ENCODE measurements around the gene DNM2.
"Not testable (repeated sequence)": the region's sequence is repeated elsewhere in the genome, so short reads cannot be mapped to it uniquely, and the experiment has no call there.

DNM2 gene

GRCh38 chr19:10717356-10718204 is at the start of gene DNM2:
TSS of gene DNM2 (plus strand) at chr19:10718079. CDS start at chr19:10718243, 164 bp downstream.
- peak; percentile 100 for DNase-seq

DNA sequence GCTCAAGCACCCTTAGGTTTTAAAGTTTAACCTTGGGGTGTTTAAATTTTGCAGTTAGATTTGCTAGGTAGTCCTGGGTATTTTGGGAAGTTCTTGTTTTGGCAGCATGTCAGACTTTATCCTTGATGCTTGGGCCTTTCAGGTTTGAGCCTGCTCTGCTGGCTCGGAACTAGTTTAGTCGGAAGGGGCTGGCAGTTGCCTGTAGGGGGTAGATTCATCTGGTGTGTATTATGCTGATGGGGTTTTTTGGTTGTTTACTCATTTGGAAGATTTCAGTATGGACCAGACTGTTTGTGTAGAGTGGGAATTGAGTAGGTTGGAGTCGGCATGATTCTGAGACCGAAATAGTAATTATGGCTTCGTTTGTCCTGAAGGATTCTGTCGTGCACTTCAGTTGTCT is 48.6 kb upstream of the DNM2 start:
- no peak for DNase-seq

- DNase-seq, result no peak
These were observed 47.7 kb upstream of the DNM2 start for GRCh38 chr19:10670182-10670581.

- DNase-seq, result no peak
These were observed 46.7 kb upstream of the DNM2 start for GRCh38 chr19:10670876-10671804.

DNA sequence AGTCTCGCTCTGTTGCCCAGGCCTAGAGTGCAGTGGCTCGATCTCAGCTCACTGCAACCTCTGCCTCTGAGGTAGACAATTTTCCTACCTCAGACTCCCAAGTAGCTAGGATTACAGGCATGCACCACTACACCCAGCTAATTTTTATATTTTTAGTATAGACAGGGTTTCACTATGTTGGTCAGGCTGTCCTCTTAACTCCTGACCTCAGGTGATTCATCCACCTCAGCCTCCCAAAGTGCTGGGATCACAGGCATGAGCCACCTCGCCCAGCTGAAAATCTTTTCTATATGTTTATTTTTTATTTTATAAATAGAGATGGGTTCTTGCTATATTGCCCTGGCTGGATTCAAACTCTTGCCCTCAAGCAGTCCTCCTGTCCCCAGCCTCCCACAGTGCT is 46.0 kb upstream of the DNM2 start:
- DNase-seq, result not testable (repeated sequence)

DNA sequence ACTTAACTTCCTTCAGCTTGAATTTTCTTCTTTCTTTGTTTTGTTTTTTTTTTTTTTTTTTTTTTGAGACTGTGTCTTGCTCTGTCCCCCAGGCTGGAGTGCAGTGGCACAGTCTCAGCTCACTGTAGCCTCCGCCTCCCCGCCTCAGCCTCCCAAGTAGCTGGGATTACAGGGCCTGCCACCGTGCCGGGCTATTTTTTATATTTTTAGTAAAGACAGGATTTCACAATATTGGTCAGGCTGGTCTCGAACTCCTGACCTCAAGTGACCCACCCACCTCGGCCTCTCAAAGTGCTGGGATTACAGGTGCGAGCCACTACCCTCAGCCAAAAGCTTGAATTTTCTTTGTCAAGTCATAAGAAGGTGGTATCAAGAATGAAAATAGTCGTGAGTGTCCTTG is 42.7 kb upstream of the DNM2 start:
- DNase-seq, result not testable (repeated sequence)

- no peak for DNase-seq
These were observed 40.1 kb upstream of the DNM2 start for GRCh38 chr19:10677751-10678150.

DNA sequence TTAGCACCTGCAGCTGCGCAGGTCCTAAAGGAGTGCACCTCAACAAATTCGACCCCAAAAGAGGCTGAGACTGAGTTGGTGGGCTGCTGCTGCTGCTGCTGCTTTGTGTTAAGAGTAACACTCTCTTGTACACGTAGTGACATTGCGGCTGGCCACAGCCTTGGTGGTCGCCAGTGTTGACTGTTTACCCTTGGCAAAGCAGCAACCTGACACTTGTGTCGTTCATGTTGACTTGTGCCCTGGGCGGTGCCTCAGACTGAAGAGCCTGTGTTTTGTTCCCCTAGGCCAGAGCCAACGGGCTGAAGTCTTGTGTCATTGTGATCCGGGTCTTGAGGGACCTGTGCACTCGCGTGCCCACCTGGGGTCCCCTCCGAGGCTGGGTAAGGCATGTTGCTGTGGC is 39.1 kb upstream of the DNM2 start:
- no peak for DNase-seq

DNA sequence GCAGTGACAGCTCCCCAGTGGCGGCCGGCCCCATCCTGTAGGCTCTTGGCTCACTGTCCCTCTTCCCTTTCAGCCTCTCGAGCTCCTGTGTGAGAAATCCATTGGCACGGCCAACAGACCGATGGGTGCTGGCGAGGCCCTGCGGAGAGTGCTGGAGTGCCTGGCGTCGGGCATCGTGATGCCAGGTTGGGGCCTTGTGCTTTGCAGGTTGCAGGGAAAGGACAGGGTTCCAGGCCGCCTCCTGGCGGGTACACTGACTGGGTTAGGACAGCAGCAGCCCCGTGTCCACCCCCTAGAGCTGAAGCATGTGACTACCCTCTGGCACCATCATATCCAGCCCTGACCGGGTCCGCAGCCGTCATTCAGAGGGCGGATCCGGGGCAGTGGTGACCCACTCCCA is 38.1 kb upstream of the DNM2 start:
- no peak for DNase-seq

DNA sequence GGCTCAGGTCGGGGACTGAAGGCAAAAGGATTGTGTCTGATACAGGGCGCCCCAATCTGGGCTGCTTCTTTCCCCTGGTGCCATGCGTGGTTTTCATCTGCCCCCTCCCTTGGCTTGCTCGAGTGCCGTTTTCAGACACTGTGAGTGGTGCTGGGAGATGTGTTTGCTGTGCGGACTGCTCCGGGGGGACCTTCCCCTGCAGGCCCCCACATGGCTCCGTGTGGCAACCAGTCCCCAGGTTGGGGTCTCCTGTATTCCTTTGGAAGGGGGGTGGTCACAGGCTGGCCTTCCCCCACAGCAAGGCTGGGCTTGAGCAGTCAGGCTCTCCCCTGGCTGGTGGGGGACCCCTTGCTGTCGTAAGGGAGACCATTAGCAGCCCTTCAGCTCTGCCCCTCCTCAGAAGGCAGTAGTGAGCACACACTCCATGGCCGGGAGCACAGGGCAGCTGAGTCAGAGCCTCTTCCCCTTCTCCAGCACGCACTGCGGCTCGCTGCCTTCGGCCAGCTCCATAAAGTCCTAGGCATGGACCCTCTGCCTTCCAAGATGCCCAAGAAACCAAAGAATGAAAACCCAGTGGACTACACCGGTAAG is 37.2 kb upstream of the DNM2 start:
- no peak for DNase-seq

- DNase-seq, result no peak
These were observed 36.2 kb upstream of the DNM2 start for GRCh38 chr19:10681658-10682057.

- DNase-seq, result no peak
These were observed 35.3 kb upstream of the DNM2 start for GRCh38 chr19:10682397-10683063.

GRCh38 chr19:10683064-10683426 is 34.8 kb upstream of the DNM2 start:
- no peak for DNase-seq

- no peak for DNase-seq
These were observed 34.3 kb upstream of the DNM2 start for GRCh38 chr19:10683582-10683981.

- no peak for DNase-seq
These were observed 32.7 kb upstream of the DNM2 start for GRCh38 chr19:10685210-10685609.

GRCh38 chr19:10686193-10686592 is 31.7 kb upstream of the DNM2 start:
- DNase-seq, result no peak

- no peak for DNase-seq
These were observed 31.0 kb upstream of the DNM2 start for GRCh38 chr19:10686661-10687517.

DNA sequence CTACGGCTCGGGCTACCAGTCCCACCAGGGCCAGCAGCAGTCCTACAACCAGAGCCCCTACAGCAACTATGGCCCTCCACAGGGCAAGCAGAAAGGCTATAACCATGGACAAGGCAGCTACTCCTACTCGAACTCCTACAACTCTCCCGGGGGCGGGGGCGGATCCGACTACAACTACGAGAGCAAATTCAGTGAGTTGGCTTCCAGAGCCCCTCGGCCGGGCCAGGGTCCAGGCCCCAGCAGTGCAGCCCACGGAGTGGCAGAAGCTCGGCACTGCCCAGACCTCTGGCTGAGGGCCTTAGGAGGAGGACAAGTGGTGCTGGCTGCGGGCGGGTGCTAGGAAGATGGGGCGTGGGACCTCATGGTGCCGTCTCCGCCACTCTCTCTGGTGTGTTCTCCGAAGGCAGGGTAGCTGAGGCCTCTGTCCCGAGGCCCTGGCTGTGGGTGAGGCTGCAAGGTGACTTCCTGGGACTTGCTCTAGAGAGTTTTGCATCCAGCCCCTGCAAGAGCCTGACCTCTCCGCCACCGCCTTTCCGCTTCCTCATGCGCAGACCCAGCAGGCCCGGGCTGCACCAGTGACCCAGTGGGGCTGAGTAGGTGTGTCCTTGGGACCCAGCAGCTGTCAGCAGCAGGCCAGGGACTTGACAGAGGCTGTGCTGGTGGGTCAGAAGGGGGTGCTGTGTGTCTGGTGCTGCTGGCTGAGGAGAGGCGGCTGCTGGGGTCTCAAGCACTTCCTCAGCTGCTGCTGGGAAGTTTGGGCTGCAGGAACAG is 30.2 kb upstream of the DNM2 start:
- no peak for DNase-seq

DNA sequence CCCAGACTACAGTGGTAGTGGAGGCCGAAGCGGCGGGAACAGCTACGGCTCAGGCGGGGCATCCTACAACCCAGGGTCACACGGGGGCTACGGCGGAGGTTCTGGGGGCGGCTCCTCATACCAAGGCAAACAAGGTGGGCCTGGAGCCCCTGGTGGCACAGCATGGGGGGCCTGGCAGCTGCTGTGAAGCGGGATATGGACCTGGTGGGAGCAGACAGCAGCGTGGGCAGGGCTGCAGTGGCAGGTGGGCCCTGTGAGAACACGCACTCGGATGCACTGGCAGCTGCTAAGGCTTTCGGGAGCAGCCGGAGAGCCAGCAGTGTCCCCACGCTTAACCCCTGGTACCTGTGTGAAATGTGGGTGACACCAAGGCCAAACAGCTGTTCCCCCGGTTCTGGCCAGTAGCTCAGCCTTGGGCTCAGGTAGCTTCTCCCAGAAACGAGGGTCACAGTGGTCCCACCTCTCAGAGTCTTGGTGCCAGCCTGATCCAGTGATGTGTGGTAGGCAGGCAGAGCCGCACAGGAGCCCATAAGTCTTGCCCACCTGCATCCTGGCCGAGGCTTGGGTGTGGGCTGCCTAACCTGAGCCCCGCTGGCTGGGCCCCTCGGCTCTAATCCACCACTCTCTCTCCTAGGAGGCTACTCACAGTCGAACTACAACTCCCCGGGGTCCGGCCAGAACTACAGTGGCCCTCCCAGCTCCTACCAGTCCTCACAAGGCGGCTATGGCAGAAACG is 29.2 kb upstream of the DNM2 start:
- no peak for DNase-seq

DNA sequence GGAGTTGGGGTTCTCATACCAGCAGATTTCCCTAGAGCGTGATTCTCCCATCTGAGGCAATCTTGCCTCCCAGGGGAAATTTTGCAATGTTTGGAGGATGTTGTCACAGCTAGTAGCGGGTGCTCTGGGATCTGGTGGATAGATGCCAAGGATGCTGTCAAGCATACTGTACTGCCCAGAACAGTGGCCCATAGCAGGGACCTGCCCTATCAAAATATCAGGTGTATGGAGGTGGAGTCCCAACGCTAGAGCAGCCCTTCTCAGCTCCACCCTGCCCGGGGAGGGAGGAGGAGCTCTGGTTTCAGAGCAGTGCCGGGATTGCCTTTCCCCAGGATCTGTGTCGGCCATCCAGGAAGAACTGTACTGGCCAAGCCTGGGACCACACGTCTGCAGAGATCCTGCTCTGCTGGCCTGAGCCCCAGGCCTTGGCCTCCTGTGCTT is 27.5 kb upstream of the DNM2 start:
- DNase-seq, result no peak
